ENCODE data around the gene GSTA5.
A peak's percentile ranks its signal among the peaks of the same experiment; 100 is the strongest.

DNA sequence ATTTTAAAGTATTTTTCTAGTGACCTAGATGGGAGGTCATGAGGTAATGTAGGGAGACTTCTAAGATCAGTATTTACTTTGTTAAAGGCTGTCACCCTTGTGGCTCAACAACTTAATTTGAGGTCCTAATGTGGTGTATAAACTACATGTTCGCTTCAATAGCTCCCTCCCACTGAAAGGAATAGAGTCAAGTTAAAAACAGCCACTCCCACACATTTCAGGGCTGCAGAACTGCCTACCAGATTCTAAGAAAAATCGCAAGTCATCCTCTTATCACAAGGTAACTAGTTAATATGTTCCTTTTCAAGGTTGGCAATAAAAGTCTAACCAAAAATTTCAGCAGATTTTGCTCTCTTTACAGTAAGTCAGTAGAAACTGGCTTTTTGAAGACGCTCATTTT is 52.1 kb downstream of the GSTA5 start:
- TF ChIP-seq, protein P1, sequence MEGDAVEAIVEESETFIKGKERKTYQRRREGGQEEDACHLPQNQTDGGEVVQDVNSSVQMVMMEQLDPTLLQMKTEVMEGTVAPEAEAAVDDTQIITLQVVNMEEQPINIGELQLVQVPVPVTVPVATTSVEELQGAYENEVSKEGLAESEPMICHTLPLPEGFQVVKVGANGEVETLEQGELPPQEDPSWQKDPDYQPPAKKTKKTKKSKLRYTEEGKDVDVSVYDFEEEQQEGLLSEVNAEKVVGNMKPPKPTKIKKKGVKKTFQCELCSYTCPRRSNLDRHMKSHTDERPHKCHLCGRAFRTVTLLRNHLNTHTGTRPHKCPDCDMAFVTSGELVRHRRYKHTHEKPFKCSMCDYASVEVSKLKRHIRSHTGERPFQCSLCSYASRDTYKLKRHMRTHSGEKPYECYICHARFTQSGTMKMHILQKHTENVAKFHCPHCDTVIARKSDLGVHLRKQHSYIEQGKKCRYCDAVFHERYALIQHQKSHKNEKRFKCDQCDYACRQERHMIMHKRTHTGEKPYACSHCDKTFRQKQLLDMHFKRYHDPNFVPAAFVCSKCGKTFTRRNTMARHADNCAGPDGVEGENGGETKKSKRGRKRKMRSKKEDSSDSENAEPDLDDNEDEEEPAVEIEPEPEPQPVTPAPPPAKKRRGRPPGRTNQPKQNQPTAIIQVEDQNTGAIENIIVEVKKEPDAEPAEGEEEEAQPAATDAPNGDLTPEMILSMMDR (IDR thresholded peaks at IDR 0.05), result no peak
- TF ChIP-seq POLR2A (IDR thresholded peaks at IDR 0.05), result peak in 2 of 3 donors; percentile 18 to 51

Measured in body of pancreas (tissue), 4 donors.